Uterus (tissue), 2 donors: ENCODE results near the gene JMJD8.

Source experiments
- POLR2A ChIP-seq, 2 donors: fragments of 450-650 bp; IDR thresholded peaks; one replicate each; pipeline ENCODE4 v1.6.1; 2016; ENCODE audit warnings: antibody characterized with exemption in 2 of 2, mild to moderate bottlenecking in 1 of 2, moderate library complexity in 1 of 2
- TF ChIP-seq, protein P1 (sequence below), 4 experiments: fragments of 200-600 bp in 2 of 4; fragments of 450-650 bp in 2 of 4; sonication (generic) in 2 of 4; IDR thresholded peaks; one replicate each; pipeline ENCODE4 v1.5.1; 2016 to 2019; ENCODE audit warnings: antibody characterized with exemption in 4 of 4, mild to moderate bottlenecking in 2 of 4, moderate library complexity in 1 of 4

DNA sequence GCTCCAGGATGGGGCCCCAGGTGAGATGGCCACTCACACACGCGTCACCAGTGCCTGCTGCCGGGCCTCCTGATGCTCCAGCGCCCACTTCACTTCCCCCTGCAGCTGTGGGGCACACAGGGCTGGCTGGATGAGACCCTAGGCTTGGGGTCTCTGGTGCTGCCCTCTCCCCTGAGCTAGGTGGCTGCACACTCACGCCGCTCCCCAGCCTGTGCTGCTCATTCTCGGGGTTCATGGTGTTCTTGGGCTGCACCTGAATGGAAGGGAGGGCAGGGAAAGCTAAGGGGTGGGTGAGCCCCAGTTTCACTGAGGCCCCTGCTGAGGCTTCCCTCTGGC, 40.9 kb upstream of the JMJD8 start:
- TF ChIP-seq, protein P1, sequence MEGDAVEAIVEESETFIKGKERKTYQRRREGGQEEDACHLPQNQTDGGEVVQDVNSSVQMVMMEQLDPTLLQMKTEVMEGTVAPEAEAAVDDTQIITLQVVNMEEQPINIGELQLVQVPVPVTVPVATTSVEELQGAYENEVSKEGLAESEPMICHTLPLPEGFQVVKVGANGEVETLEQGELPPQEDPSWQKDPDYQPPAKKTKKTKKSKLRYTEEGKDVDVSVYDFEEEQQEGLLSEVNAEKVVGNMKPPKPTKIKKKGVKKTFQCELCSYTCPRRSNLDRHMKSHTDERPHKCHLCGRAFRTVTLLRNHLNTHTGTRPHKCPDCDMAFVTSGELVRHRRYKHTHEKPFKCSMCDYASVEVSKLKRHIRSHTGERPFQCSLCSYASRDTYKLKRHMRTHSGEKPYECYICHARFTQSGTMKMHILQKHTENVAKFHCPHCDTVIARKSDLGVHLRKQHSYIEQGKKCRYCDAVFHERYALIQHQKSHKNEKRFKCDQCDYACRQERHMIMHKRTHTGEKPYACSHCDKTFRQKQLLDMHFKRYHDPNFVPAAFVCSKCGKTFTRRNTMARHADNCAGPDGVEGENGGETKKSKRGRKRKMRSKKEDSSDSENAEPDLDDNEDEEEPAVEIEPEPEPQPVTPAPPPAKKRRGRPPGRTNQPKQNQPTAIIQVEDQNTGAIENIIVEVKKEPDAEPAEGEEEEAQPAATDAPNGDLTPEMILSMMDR (IDR thresholded peaks at IDR 0.05), result no peak
- TF ChIP-seq POLR2A (IDR thresholded peaks at IDR 0.05), result no peak
